GM18909 (cell line): ENCODE data around the gene HOXD8.

Experiments
- ATAC-seq: cut with Tn5 transposase; IDR thresholded peaks from one replicate; pipeline ENCODE4 v1.9.1; 2021; ENCODE audit warnings: mild to moderate bottlenecking; ENCODE audit not compliant: unreplicated experiment, poor library complexity

The HOXD8 gene

GRCh38 chr2:176156301-176156806 is 26.8 kb downstream of the HOXD8 start:
- ATAC-seq, result no peak

DNA sequence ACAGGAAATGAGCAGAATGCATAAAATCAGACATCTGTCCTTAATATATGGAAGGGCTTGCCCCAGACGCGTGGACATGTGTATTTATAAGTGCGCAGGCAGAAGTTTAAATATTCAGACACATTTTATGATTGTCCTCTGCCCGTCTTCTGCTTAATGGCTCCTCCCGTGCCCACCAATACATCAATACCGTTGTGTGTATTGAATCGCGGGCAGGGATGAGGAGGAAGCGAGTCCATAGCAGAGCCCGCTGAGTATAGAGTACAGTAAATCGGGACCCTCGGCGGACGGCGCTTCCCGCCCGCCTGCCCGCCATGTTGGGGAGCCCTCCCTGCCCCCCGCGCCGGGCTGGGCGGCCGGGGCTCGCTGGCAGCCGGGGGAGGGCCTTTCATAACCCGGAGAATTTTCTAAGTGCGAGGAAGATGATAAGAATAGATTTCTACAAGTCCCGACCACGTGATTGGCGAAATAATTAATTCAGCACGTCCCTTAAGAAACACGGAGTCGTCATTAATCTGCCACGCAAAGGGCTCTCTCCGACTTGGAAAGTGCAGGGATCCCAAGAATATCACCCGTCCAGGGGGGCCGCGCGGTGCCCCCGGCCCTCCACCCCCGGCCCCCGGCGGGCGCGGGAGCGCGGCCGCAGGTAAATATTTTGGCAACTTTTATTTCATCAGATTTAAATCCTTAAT is 27.4 kb downstream of the HOXD8 start, which contains the start of gene HOXD3:
HOXD3 (plus strand) TSS at position 501 of the 692 bp plus-strand sequence. CDS start 11,808 bp downstream, outside the sequence.
- ATAC-seq, result no peak

- ATAC-seq, result no peak
These were observed 28.1 kb downstream of the HOXD8 start for GRCh38 chr2:176157499-176158185.

DNA sequence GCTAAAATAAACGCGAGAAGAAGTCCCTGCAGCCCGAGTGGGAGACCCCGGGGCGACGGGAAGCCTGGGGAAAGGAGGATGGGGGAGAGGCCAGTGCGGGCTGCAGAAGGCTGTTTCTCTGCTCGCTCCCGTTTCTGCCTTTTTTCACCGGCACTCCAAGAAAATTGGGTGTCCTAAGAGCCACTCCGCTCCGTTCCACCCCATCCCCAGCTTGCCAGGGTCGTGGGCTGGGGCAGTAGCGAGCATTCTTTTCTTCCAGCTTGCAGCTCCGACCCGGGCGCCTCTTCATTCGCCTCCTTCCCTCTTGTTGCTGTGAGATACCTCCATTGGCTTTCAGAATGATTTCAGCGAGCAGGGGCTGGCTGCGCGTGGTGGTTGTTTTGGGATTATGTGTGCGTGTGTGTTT is 28.7 kb downstream of the HOXD8 start:
- ATAC-seq, result no peak

- ATAC-seq, result no peak
These were observed 29.6 kb downstream of the HOXD8 start for GRCh38 chr2:176158855-176159662.

DNA sequence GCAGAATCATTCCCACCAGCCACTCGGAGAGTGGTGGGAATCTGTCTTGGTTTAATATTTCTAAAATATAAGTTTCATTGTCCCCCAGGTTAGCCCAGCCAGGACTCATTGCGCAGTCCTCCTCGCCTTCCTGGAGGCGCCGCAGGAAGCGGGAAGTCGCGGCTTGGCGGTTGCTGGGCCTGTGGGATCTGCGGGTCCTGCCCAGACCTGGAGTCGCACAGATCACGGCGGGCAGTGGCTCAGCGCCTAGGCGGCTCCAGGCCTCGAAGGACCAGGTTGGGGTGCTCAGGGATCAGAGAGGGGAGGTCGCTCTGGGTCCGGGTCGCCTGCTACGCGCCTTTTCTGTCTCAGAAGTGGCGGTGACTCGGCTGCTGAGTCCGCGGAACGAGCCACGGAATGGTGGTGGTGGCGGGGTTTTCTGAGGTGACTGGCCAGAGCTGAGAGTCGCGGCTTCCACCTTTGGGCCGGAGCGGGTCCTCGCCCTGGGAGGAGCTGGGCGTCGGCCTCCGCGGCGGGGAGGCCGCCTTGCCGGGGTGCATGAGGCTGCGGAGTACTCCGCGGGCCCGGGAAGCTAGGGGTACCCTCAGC is 30.3 kb downstream of the HOXD8 start:
- ATAC-seq, result no peak

GRCh38 chr2:176160251-176160985 is 30.9 kb downstream of the HOXD8 start:
- no peak for ATAC-seq

DNA sequence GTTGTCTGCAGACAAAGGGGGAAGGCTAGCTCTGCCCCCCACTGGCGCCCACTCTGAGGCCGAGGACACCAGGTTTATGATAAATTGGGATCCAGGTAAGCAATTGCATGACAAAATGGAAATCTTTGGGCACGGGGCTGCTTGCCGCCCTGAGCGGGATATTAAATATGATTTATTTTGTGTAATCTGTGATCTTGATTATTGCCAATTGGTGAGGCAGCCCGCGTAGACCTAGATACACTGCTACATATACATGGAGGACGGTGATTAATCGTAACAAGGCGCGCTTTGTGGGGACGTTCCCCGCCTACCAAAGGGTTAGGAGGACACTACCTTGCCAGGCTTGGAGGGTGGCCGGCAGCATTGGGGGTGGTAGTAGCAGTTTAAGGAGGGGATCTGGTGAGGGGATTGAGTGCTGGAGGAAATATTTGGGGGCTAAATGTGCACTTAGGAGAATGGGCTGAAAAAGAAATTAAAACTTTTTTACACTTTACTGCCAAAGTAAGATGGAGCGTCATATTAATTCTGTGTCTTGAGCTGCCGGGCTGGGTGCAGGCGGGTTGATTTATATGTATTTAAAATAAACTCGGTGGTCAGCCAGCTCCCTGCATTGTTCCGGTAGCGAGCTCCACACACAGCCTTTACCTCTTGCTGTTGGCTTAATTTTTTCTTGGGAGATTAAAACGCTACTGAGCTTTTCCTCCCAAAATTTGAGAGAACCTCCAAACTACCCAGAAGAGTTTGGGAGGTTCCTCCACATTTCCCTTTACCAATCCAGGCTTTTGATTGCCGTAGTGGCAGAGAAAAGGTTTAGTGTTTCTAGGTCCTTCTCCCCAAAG is 31.7 kb downstream of the HOXD8 start:
- no peak for ATAC-seq

DNA sequence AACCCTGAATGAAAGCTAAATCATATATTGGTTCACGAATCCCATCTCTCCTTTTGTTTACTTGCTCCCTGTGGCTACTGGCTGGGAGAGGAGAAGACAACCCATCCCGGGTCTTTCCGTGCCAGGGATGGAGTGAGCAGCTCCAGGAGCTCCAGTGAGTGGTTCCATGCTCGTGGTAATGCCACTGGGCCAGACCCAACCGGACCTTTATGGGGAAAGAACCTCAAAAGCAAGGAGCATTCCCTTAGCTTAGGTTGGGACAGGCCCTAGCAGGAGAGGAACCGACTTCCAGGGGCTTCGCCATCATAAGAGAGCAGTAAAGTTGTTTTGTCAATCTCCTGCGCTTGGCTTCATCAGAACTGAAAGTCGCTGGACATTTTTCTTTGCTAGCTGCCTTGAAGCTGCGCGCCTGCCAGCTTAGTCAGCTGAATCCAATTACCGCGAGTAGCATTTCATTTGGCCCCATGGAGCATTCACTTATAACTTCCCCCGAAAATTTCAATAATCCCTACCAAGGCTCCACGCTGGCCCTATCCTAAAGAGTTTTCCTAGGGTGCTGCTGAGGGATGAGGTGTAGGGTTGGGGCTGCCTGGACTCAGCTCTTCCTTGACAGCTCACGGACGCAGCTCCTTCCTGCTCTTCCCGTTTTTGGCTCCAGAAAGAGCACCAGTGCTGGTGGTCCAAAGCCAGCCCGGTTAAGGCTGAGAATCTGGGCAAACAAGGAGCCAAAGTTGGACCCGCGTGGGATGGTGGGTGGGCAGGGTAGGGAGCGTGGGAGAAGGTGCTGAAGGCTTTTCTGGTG is 32.5 kb downstream of the HOXD8 start:
- no peak for ATAC-seq

DNA sequence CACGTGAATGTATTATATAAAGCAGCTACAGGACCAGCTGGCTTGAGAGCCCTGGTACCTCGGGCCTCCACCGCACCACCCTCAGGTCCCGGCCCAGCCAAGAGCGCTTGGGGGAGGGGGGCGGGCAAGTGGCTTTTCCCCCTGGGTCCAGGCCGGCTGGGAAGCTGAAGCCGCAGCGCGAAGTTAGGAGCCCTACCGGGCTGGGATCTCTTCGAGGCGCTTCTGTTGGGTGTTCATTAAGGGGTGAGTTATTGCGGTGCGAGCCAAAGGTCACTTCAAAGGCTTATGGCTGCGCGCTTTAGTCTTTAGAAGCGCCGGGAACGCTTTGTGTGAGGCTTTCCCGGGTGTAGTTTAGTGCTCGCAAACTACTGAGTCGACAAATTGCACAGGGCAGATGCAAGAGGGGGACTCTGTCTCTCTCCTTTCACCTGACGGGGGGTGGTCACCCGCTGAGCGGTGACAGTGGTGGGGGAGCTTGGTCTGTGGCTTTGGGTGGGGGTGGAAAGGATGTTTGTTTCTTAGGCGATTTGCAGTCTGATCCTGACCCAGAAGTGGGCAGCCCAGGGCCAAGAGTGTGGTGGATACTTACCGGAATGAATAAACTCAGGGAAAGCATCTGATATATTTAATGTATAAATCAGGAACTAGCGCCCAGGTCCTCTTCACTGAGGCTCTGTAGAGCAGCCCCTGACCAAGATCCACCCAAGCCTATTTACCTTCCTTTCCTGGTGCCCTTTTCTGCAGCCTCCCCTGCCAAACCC is 33.6 kb downstream of the HOXD8 start:
- ATAC-seq, result no peak

DNA sequence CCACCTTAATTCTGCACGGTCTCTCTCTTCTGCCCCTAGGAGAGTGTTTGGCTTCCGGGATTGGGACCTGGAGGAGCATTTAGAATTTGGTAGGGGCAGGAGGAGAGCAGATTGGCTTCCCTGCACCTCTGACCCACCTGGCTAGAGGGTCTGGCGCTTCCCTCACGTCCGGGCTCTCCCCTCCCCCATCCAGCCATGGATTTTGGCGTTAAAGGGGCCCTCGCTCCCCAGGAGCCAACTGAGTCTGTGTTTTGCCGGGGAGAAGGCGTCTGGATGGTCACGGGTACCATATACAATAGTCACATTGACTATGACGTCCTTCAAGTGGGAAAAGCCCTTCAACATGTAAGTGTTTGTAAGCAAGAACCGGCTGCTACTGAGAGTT is 34.2 kb downstream of the HOXD8 start:
- ATAC-seq, result no peak

DNA sequence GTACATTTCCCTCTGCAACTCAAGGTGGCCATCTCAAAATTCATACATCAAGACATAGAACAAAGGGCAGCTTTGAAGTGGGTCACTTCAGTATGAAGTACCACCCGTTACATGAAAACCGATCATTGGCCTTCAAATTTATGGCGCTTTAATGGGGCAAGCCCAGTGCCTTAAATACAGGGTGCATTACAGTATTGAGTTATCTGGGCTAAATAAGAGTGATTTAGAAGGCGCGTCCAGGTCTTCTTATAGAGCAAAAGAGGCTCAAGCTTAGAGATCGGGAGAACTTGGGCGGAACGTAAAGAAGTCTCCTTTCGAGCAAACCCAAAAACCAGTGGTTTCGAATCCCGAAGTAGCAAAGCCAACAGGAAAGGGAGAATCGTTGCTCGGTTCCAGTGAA is 34.7 kb downstream of the HOXD8 start:
- no peak for ATAC-seq

DNA sequence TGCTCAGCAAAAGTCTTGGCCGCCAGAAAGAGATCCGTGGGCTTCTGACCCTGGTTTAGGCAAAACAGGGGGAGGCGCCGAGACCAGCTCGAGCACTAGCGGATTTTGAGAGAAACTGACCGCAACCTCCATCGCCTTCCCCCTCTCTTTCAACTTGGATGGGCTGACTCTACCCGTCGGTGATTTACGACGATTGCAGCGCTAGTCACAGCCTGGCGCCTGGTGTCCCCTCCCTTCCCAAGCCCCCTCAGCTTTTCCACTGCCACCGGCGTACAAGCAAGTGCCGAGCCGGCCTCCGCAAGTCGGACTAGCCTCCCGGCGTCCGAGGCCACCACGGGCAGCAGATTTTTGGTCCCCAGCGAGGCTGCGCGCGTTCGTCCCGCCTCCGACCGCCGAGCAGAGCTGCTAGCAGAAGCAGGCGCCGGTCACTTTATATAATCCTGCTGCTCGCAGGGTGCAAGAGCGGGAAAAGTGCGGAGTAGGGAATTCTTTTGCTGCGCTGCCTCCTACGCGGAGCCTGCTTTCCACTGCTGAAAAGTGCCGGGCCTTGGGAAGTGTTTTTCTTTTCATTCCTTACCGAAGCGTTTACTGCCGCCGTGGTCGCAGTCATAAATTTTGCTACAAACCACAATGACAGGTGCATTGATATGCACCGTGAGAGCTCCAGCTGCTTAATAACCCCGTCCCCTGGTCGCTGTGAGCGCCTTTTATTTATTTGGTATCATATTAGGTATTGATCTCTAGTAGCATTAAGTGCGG is 35.3 kb downstream of the HOXD8 start:
- ATAC-seq, result no peak

- ATAC-seq, result no peak
These were observed 36.0 kb downstream of the HOXD8 start for GRCh38 chr2:176165370-176166050.

- no peak for ATAC-seq
These were observed 36.8 kb downstream of the HOXD8 start for GRCh38 chr2:176166272-176166671.

GRCh38 chr2:176167398-176167797 is 37.9 kb downstream of the HOXD8 start:
- ATAC-seq, result no peak
